Esophagus mucosa (tissue), 1 donor: ENCODE data around the gene RABGAP1L. TPM values are rescaled to one million over a fixed set of nuclear protein-coding genes. Genes with fewer than 3 reads are reported as not detected.
"Not testable (repeated sequence)": the region's sequence is repeated elsewhere in the genome, so short reads cannot be mapped to it uniquely, and the experiment has no call there.

Source experiments
- ATAC-seq: fragments of 200-7000 bp; cut with Tn5 transposase; one replicate; pipeline ENCODE4 v1.9.1; 2020
- total RNA-seq: library from RNA; stranded (reverse); gene quantifications from one replicate; pipeline ENCODE4 v1.2.4, GENCODE V29; 2023
- donor health status: DM: yes; HTN: yes; CAD: no.

The RABGAP1L gene
- total RNA-seq, 1 donor from 2014 or later, result 25.3 TPM

DNA sequence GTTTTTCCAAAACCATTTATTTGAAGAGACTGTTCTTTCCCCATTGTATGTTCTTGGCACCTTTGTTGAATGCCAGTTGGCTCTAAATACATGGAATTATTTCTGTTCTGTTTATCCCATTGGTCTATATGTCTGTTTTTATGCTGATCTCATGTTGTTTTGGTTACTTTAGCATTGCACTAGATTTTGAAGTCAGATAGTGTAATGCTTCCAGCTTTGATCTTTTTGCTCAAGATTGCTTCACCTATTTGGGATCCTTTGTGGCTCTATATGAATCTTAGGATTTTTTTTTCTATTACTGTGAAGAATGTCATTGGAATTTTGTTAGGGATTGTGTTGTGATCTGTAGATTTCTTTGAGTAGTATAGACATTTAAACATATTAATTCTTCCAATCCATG is 149.3 kb downstream of the RABGAP1L start:
- no peak for ATAC-seq

GRCh38 chr1:174309490-174309889 is 150.2 kb downstream of the RABGAP1L start:
- ATAC-seq, result no peak

GRCh38 chr1:174314433-174314832 is 155.1 kb downstream of the RABGAP1L start:
- ATAC-seq, result no peak

DNA sequence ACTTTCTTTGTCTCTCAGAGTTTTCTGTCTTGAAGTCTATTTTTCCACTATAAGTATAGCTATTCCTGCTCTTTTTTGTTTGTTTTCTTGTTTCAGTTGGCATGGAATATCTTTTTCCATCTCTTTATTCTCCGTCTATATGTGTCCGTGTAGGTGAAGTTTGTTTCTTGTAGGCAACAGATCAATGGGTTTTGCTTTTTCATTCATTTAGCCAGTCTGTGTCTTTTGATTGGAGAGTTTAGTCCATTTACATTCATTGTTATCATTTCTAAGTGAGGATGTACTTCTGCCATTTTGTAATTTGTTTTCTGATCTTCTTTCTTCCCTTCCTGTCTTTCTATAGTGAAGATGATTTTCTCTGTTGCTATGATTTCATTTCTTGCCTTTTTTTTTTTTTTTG is 155.9 kb downstream of the RABGAP1L start:
- ATAC-seq, result no peak

- not testable (repeated sequence) for ATAC-seq
These were observed 161.6 kb downstream of the RABGAP1L start for GRCh38 chr1:174320897-174321296.

- ATAC-seq, result peak; percentile 98
These were observed 163.0 kb downstream of the RABGAP1L start for GRCh38 chr1:174322202-174322862.

GRCh38 chr1:174324493-174324892 is 165.2 kb downstream of the RABGAP1L start:
- no peak for ATAC-seq

DNA sequence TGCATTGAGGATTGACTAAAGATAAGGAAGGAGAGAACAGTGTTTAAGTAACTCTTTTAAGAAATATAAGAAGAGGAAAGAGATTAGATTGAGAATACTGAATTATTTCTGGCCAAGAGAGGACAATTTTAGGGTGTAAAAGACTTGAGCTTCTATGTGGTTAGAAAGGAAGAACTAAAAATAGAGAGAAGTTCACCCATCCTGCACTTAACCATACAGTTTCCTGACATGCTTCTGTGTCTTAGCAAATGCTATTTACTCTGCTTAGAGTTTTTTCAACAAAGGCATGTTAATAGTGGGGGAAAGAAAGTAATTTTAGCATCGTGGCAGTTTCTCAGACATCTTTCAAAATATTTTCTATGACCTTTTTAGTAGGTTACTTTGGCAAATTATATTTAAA is 165.6 kb downstream of the RABGAP1L start:
- ATAC-seq, result no peak

GRCh38 chr1:174326278-174326677 is 167.0 kb downstream of the RABGAP1L start:
- ATAC-seq, result no peak

DNA sequence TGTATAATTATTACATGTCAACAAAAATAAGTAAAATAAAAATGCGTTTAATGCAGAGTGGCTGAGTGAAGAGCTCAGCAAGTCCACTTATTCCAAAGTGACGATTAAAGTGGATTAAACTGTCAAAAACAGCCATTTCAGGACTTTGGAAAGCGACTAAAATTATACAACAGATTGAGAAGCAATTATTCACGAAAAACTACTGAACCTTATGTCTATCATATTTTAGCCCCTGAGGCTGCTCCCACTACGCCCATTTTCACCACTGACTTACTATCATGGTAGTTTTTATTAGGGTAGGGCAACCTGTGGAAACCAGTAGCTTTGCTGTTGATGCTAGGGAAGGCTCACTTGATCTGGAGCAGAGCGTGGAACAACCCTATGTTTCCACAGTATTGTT is 174.1 kb downstream of the RABGAP1L start:
- no peak for ATAC-seq

GRCh38 chr1:174337000-174337681 is 177.8 kb downstream of the RABGAP1L start:
- ATAC-seq, result no peak

DNA sequence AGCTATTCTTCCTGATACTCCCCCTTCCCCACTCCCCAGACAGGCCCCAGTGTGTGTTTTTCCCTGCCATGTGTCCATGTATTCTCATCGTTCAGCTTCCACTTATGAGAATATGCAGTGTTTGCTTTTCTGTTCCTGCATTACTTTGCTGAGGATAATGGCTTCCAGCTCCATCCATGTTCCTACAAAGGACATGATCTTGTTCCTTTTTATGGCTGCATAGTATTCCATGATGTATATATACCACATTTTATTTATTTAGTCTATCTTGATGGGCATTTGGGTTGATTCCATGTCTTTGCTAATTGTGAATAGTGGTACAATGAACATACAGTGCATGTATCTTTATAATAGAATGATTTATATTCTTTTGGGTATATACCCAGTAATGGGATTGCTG is 181.1 kb downstream of the RABGAP1L start:
- ATAC-seq, result not testable (repeated sequence)

- no peak for ATAC-seq
These were observed 184.8 kb downstream of the RABGAP1L start for GRCh38 chr1:174344162-174344561.

DNA sequence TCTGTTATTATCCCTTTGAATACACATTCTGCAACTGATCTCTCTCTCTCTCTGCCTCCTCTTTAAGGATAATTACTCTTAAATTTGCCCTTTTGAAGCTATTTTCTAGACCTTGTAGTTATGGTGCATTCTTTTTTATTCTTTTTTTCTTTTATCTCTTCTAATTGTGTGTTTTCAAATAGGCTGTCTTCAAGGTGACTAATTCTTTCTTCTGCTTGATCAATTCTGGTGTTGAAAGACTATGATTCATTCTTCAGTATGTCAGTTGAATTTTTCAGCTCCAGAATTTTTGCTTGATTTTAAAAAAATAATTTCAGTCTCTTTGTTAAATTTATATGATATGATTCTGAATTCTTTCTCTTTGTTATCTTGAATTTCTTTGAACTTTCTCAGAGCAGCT is 192.8 kb downstream of the RABGAP1L start:
- ATAC-seq, result no peak

- no peak for ATAC-seq
These were observed 193.7 kb downstream of the RABGAP1L start for GRCh38 chr1:174352883-174353608.

DNA sequence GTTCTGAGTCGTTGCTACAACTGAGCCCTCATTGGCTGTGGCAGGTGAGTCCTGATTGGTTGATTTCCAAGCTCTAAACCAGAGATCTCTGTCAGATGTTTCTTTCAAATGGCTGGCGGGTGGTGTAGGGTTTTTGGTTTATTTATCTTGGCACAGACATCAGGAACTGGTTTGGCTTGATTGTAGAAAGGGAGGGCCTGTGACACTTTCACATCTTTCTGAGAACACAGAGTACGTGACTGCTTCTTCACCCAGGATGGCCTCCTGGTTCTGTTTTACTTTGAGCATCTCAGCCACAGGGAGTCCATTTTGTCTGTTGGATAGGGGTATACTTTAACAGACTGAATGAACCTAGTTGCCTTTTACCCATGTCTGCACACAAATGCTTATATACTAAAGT is 199.0 kb downstream of the RABGAP1L start:
- peak; percentile 72 for ATAC-seq

DNA sequence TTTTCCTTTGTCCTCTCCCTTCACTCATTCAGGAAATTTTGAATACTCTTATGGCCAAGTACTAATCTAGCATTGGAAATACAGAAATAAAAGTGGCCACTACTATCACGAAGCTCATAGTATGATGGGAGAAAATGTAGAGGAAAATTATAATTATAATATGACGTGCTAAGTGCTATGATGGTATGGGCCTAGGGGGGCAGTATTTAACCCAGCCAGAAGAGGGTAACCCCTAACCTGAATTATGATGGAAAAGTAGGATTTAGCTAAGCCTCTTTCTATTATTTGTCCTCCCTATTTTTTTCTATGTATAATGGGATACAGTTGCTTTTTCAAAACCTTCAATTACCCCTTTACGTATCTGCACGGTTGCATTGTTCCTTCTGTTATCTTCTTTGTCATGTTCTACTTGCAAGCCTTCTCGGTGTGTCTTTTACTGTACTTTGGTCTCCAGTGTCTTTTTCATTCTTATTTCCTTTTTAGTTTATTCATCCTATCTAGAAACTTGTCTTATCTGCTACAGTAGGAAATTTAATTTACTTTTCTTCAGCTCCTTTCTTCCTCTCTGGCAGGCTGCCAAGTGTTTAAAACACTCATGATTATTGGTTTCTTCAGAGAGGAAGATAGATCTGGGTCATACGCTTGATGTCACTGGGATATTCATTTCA is 199.6 kb downstream of the RABGAP1L start:
- no peak for ATAC-seq

DNA sequence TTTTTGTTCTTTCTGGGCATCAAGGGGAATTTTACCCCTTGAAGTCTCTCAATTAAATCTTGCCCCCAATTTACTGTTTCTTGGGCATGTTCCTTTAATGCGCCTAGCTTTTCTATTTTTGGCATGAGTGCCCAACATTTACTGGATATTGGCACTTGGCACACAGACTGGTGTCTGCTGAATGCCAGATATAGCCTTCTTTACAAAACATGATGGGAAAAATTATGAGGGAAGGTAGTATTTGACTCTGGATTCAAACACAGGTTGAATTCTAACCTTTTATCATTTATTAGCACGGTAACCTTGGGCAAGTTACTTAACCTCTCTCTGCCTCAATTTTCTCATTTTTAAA is 200.1 kb downstream of the RABGAP1L start:
- no peak for ATAC-seq

- ATAC-seq, result no peak
These were observed 205.8 kb downstream of the RABGAP1L start for GRCh38 chr1:174364996-174365736.

DNA sequence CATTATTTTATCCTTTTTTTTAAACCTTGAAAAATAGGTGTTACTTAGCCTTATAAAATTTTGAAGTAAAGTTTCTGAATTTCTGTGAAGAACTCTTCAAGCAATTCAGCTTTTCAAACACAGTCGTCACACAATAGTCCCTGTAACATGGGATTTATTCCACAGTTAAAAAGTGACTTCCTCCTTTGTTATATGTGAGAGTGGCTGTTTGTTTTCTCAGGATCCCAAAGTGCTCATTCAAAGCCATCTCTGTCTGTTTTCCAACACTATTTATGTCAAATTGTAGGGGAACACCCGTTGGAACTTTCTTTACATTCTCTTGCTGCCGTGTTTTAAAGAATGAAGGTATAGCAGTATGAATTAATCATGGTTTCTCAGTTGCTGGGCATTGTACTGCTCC is 207.6 kb downstream of the RABGAP1L start:
- ATAC-seq, result no peak

DNA sequence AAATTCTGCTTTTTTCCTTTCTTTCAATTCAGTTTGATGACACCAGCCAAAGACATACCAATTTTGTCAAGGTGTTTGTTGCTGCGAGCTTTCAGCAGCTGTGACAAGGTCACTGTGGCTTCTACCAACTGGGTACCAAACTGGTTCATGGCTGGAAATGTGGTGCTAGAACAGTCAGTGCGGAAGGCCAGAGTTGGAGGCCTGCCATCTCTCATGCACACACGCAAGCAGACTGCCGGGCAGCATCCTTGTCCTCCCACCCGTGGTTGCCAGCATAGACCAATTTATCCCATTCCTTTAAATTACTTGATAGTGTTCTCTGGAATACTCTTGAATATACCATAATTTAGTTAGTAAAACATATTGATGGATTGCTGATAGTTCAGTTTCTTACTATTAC is 208.6 kb downstream of the RABGAP1L start:
- no peak for ATAC-seq

- ATAC-seq, result no peak
These were observed 216.7 kb downstream of the RABGAP1L start for GRCh38 chr1:174376030-174376429.

GRCh38 chr1:174391716-174392115 is 232.4 kb downstream of the RABGAP1L start:
- no peak for ATAC-seq
